Measurements from ENCODE around the gene NCAM2.

DNA sequence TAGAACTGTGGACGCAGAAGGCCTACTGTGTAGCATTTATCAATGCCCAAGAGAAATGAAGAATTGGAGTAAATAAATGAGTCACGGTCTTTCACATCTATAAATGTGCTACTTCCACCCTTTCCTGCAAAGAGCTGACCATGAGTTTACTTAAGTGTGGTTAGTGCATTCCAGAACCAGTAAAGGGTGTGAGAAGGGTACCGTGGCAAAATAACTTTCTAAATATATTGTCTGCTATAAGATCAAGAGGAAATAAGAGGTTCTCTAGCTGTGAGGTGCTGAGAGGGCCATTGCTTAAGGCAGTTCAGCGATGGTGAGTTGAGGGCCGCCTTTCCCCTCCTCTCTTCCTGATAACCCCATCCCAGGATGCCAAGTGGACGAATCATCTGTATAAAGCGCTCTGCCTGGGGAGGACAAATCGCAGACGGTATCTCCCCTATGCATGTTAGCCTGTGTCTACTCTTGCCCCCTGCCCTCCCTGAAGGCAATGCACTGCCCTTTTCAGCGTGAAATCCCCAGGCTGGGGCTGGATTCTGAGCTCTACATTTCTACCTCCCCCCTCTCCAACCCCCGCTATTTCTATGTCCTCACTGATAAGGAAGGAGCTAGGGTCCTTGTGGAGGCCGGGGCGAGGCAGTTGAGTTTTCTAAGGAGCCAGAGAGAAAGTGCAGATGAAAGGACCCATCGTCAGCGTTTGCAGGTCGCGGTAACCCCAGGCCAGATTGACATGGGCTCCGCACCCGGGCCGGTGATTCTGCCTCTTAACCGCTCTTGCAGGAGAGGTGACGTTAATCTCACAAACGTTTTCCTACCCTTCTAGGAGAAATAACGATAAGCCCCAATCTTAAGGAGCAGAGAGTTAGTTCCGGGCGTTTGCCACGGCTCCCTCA is 1.5 kb upstream of the NCAM2 start:
- TF ChIP-seq, protein P1, sequence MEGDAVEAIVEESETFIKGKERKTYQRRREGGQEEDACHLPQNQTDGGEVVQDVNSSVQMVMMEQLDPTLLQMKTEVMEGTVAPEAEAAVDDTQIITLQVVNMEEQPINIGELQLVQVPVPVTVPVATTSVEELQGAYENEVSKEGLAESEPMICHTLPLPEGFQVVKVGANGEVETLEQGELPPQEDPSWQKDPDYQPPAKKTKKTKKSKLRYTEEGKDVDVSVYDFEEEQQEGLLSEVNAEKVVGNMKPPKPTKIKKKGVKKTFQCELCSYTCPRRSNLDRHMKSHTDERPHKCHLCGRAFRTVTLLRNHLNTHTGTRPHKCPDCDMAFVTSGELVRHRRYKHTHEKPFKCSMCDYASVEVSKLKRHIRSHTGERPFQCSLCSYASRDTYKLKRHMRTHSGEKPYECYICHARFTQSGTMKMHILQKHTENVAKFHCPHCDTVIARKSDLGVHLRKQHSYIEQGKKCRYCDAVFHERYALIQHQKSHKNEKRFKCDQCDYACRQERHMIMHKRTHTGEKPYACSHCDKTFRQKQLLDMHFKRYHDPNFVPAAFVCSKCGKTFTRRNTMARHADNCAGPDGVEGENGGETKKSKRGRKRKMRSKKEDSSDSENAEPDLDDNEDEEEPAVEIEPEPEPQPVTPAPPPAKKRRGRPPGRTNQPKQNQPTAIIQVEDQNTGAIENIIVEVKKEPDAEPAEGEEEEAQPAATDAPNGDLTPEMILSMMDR (IDR thresholded peaks at IDR 0.05; ENCODE audit: insufficient read depth, low read length): no peak
- TF ChIP-seq, protein P2, sequence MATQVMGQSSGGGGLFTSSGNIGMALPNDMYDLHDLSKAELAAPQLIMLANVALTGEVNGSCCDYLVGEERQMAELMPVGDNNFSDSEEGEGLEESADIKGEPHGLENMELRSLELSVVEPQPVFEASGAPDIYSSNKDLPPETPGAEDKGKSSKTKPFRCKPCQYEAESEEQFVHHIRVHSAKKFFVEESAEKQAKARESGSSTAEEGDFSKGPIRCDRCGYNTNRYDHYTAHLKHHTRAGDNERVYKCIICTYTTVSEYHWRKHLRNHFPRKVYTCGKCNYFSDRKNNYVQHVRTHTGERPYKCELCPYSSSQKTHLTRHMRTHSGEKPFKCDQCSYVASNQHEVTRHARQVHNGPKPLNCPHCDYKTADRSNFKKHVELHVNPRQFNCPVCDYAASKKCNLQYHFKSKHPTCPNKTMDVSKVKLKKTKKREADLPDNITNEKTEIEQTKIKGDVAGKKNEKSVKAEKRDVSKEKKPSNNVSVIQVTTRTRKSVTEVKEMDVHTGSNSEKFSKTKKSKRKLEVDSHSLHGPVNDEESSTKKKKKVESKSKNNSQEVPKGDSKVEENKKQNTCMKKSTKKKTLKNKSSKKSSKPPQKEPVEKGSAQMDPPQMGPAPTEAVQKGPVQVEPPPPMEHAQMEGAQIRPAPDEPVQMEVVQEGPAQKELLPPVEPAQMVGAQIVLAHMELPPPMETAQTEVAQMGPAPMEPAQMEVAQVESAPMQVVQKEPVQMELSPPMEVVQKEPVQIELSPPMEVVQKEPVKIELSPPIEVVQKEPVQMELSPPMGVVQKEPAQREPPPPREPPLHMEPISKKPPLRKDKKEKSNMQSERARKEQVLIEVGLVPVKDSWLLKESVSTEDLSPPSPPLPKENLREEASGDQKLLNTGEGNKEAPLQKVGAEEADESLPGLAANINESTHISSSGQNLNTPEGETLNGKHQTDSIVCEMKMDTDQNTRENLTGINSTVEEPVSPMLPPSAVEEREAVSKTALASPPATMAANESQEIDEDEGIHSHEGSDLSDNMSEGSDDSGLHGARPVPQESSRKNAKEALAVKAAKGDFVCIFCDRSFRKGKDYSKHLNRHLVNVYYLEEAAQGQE (IDR thresholded peaks at IDR 0.05; ENCODE audit: insufficient replicate concordance, low read depth): no peak
- TF ChIP-seq POLR2AphosphoS5 (IDR thresholded peaks at IDR 0.05; ENCODE audit: low read depth) (no peak), SPI1 (IDR thresholded peaks at IDR 0.05; ENCODE audit: borderline replicate concordance, low read depth) (no peak)

Measured in HL-60 (cell line).